NB4 (cell line): ENCODE measurements around the gene DKC1.

Source experiments
- DNase-seq: peaks from one replicate; pipeline ENCODE4 v3.0.0; 2010; ENCODE audit warnings: low read depth
- H3K4me3 ChIP-seq: one replicate; pipeline ENCODE4 v1.5.1; 2011; ENCODE audit warnings: mild to moderate bottlenecking, low read depth, low read length, moderate library complexity
- MYC ChIP-seq: IDR thresholded peaks from 2 replicates; pipeline ENCODE4 v1.6.1; 2011; ENCODE audit warnings: low read depth, low read length
- POLR2A ChIP-seq: IDR thresholded peaks from 2 replicates; pipeline ENCODE4 v1.6.1; 2011; ENCODE audit warnings: mild to moderate bottlenecking; ENCODE audit not compliant: insufficient read length; ENCODE audit errors: extremely low read depth
- TF ChIP-seq, protein P1 (sequence below): IDR thresholded peaks from 2 replicates; pipeline ENCODE4 v1.6.1; 2011; ENCODE audit warnings: low read depth, low read length
- TF ChIP-seq, protein P2 (sequence below): IDR thresholded peaks from one replicate; pipeline ENCODE4 v1.5.1; 2012; ENCODE audit warnings: low read depth, low read length

The DKC1 gene

GRCh38 chrX:154797006-154797405 lies 34.3 kb downstream of the DKC1 start:
- H3K4me3 ChIP-seq: no peak overlapping the region
- TF ChIP-seq, protein P1, sequence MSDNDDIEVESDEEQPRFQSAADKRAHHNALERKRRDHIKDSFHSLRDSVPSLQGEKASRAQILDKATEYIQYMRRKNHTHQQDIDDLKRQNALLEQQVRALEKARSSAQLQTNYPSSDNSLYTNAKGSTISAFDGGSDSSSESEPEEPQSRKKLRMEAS: no peak
- no peak for DNase-seq

DNA sequence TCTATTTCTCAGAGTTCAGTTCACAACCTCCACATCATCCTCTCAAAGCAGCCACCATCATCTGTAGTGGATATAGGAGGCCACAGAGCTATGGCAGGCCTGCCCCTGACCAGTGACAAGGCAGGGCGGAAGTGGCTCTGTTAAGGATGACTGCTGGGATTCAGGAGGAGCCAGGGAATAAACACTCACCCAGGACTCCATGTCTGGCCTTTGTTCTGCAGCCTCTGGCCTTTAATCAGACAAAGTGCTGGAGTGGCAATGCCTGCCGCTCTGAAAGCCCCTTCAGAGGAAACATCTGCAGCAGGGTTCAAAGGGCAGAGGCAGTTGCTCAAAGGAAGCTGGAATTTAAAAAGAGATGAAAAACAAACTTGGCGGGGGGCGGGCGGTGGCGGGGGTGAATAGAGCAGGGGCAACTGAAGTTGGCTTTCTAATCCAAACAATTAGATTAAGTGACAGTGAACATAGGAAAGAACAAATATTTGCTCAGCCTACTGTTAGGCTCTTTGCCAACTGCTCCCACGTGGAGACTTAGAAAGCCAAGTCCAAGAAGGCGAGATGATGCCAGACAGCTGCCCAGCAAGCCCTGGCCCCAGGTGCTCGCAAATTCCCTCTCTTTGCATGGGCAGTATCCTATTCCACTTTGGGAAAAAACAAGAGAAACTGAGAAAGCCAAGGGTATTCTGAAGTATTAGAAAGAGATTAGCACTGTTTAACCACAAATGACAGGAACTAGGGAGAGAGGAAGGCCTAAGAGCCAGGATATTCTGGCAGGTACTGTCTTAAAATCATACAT lies 37.1 kb downstream of the DKC1 start:
- peak; percentile 39 for DNase-seq
- TF ChIP-seq MYC (no peak), POLR2A (no peak)
- TF ChIP-seq, protein P1: no peak
- TF ChIP-seq, protein P2, sequence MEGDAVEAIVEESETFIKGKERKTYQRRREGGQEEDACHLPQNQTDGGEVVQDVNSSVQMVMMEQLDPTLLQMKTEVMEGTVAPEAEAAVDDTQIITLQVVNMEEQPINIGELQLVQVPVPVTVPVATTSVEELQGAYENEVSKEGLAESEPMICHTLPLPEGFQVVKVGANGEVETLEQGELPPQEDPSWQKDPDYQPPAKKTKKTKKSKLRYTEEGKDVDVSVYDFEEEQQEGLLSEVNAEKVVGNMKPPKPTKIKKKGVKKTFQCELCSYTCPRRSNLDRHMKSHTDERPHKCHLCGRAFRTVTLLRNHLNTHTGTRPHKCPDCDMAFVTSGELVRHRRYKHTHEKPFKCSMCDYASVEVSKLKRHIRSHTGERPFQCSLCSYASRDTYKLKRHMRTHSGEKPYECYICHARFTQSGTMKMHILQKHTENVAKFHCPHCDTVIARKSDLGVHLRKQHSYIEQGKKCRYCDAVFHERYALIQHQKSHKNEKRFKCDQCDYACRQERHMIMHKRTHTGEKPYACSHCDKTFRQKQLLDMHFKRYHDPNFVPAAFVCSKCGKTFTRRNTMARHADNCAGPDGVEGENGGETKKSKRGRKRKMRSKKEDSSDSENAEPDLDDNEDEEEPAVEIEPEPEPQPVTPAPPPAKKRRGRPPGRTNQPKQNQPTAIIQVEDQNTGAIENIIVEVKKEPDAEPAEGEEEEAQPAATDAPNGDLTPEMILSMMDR: no peak
- peak overlapping the region; percentile 45 for H3K4me3 ChIP-seq

DNA sequence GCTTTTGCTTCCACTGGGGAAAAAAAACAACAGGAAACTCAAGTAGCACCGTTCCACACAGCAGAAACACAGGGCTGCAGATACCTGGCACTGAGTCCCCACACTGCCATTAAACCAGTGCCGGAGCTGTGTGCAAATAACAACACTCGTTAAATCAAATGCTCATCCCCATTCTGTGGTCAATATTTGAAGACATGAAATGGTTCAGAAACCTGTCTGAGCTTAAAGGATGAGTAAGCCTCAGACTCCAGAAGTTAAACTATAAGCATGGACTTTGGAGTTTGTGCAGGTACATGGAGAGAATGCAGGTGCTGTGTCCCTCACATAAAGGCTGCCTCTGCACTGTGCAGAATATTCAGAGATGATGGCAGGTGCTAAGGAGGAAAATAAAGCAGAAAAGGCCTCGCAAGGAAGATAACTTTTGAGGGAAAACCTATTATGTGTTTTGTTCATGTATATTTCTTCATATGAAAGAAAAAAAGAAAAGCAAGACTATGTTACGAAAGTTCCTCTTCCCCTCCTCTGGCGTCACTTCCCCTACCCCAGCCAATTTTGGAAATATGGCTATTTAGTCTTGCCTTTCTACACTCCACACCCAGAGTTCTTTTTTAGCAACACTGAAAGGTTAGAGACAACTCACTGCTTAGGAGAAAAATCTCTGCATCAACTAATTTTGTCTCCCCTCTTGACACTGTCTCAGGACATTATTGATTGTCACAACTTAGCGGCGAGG lies 38.0 kb downstream of the DKC1 start:
- H3K4me3 ChIP-seq: peak overlapping the region; percentile 45
- DNase-seq: peak; percentile 60
- TF ChIP-seq, protein P2: no peak

DNA sequence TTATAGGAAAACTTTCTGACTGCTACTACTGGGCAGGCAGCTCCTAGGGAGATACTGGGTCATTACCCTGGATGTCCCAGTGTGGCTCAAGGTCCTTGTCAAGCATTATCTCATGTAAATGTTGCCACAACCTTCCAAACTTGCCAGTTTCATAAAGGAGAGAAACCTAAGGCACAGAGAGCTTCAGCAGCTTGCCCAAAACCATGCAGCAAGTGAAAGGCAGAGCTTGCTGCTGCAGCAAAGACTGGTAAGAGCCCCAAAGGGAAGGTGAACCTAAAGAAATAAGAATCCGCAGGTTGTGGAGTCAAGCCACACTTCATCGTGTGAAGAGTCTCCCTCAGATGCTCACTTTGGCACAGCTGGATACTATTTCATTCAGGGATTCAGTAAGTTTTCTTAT lies 40.3 kb downstream of the DKC1 start:
- no peak for TF ChIP-seq POLR2A
- TF ChIP-seq, protein P1: no peak
- TF ChIP-seq, protein P2: no peak
- TF ChIP-seq MYC: no peak
- no peak for DNase-seq
- peak overlapping the region; percentile 25 for H3K4me3 ChIP-seq

DNA sequence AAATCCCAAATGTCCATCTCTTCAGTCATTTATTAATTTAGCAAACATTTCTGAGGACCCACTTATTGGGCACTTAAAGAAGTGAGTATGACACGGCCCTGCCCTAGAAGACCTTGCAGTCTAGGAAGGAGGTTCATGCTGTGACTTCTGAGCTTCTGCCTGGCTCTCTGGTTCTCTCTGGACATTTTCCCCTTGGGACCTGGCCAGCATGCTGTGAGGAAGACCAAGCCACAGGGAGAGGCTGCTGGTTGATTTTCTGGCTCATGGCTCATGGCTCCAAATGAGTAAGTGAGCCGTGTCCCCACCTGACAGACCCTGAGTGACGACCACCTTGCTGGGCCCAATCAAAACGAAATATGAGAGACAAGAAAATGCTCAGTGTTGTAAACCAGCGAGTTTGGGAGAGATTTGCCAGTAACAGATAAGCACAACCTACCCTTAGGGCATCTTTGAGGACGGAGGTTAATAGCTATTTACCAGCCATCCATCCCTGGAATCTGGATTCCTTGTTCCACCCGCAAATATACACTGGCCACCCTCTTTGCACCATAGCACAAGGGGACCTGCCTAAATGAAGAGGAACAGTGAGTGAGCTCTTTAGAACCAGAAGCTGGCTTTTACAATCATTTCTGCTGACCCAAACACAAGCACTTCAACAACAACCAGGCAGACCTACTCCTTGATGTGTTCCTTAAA lies 41.7 kb downstream of the DKC1 start:
- TF ChIP-seq, protein P2: no peak
- TF ChIP-seq, protein P1: no peak
- DNase-seq: peak; percentile 57
- H3K4me3 ChIP-seq: peak overlapping the region; percentile 82

DNA sequence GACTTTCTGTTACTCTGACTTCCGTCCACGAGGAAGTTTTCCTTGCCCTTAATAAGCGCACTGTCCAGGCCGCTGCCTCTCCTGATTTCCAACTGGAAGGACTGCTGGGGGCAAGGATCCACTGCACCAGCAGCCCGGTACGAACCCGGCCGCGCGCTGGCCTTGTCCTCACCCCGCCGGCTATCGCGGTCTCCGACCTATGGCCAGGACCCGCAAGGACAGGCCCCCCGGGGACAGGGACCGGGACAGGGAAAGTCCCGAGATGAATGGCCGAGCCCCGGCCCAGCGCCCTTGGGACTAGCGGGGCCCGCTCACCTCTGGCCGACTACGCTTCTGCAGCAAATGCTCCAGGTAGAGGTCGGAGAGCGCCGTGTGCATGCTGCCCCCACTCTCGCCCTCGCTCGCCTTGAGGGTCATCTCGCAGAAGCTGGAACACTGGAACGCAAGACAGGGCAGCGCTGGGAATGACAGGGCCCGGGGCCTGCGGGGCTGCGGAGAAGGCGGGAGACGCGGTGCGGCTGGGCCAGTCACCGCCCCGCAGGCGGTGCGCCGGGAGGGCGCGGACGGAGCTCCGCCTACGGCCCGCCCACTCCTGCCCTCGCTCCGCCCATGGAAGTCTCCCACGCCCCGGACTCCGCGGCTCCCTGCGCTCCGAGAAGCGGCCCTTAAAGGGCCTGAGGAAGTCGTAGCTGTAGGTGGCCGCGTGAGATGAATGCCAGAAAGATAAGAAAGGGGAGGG lies 42.5 kb downstream of the DKC1 start, which contains the start of gene MPP1:
Gene MPP1, minus strand, starts transcription at position 529 of the 739 bp plus-strand sequence. Its CDS starts 112 bp downstream, at position 417.
- peak; percentile 89 for DNase-seq
- TF ChIP-seq POLR2A (peak; percentile 54), MYC (no peak)
- H3K4me3 ChIP-seq: peak within 1 kb of the TSS; percentile 82
